ENCODE results near the gene KITLG.
"Not testable (repeated sequence)": the region's sequence is repeated elsewhere in the genome, so short reads cannot be mapped to it uniquely, and the experiment has no call there.

Gene KITLG, protein sequence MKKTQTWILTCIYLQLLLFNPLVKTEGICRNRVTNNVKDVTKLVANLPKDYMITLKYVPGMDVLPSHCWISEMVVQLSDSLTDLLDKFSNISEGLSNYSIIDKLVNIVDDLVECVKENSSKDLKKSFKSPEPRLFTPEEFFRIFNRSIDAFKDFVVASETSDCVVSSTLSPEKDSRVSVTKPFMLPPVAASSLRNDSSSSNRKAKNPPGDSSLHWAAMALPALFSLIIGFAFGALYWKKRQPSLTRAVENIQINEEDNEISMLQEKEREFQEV

DNA sequence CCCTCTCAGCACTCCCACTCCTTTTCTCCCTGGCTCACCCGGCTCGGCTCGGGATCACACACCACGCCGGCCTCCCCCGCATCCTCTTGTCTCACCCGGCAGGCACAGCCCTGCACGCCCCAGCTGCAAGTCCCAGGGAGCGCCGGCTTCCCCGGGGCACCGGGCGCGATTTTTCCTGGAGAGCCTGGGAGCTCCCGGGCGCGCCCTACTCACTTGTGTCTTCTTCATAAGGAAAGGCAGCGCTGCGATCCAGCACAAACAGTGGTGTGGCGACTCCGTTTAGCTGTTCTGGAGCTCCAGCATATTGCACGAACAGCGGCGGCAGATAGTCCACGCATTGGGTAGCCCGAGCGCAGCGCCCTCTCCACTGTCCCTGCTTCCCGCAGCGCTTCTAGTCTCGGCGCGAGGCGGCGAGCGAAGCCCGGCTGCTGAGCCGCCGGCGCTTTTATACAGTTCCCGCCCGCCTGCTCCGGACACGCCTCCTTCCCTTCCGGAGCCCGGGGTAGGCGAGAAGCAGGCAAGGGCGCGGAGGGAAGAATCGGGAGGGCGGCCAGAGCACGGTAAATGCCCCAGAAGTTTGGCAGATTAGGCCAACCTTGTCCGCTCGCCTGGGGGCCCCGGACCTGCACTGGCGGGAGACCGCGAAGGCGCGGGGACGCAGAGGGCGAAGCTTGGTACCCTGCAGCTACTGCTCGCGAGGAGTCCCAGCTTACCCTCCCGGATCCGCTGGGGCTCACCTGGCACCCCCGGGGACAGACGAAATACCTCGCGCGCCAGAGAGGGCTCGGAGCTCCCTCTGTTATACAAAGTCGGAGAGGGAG, at the start of gene KITLG:
TSS of gene KITLG (minus strand) at position 421 of the 821 bp plus-strand sequence. CDS start at position 228, 193 bp downstream.
- DNase-seq = no peak

DNA sequence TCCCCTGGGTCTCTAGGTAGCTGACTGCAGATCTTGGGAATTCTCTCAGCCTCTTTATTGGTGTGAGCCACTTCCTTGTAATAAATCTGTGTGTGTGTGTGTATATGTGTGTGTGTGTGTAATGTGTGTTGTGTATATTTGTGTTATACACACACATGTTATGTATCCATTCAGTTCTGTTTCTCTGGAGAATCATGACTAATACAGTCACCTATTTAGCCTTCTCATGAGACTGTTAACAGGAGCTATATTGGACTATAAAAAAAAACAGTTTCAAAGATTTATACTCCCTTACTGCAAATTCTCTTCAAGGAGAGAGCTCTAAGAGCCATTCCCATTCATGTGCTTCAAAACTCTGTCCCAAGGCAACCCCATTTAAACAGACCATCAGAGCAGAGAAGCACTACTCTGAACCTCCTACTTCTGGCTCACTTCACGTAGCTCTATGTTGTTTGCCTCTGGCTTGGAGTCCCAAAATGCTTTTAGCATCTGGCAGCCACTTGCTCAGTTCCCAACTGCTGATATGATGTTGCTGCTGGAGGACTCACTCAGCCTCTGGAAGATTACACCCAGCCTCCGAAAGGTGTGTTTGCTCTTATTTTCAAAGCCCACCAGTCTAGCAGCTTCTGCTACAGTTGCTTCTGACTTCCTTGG, 48.7 kb upstream of the KITLG start:
- no peak for DNase-seq

DNA sequence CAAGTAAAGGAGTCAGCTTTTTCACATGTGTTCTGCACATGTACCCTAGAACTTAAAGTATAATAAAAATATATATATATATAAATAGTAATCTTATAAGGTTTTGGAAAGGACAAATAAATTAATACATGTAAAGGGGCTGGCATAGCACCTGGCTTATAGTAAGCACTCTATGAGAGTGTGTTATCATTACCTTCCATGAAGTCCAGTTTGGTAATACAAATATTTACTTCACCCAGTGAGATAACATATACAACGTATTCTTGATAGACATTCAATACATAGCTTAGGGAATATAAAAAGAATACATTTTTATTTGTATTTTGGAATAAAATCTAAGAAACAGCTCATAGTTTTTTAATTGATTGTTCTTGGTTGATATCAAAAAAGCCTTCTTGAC, 47.8 kb upstream of the KITLG start:
- DNase-seq = not testable (repeated sequence)

DNA sequence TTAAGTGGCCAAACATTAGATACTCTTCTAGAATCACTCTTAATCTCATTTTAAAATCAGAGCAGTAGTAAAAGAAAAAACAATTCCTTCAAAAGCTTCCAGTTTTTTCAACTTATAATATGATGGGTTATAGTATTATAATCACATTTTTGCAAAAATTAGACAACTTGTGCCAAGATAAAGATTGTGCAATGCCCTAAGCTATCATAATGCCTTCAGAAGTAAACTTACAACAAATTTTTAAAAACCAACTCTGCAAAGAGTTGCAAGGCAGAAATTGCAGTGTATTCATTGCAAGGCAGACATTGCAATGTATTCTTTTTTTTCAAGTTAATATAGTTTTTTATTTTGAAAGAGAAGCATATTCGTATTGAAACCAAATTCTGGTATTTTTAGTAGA, 47.2 kb upstream of the KITLG start:
- DNase-seq = no peak

DNA sequence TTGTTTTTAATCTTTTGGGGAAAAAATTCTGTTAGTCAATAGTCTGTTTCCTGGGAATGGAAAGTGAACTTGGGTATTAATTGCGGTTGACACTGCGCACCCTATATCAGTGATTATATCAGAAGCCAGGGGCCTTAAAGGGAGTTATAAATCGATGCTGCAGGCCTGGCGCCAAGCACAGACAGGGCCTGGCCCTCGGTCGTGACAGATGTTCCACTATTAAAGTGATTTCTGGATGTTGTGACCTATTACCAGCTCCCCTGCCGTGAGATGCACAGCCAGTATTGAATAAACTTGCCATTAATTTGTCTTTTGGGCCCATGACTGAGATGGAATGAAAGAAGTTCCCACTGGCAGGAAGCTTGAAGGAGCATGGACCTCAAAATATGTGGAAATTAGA, 45.1 kb upstream of the KITLG start:
- DNase-seq = no peak

DNA sequence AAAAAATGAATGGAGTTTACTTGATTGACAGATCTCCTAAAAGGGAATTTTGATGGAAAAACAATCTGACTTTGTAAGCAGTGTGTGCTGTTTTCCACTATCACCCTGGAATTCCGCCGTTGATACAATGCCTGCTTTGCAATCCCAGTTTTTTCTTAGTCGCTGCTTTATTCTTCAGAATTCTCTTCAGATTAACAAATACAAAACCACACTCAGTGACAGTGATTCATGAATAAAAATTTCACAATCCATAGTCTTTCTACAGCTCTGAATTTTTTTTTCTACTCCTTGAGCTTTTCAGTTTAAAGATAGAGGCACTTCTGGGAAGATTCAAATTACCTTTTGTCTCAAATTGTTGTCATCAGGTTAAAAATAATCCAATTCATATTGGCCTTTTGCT, 44.6 kb upstream of the KITLG start:
- DNase-seq = no peak

DNA sequence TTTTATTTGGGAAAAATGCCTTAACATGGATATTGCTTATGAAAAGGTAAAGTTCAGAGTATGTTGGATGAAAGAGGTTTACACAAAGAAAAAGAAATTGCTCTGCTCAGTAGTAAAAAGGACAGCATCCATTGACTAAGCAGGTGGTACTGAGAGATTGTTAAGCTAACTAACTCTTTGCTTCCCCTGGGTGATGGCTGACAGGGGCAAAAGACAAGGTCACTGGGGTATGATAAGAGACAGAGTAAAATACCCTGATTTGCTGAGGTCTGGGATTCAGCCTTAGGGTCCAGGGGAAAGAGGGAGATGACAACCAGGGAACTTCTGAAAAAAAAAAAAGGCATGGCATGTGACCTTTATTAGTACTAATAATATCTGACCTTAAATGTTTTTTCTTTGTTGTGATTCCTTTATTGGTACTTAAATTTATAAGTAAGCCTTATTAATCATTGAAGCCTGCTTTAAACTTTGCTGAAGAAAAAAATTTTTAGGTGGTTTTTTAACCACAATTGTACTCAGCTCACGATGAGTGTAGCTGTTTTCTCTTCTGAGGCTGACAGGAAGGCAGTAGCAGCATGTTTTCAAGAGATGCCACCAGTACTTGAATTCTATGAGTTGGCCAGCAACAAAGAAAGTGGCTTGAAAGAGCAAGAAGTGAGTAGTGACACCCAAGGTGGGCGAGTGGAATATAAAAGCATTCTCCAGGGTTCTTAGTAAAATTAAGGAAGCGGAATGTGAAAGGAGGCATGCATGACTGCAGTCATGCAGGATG, 43.7 kb upstream of the KITLG start:
- DNase-seq = no peak

DNA sequence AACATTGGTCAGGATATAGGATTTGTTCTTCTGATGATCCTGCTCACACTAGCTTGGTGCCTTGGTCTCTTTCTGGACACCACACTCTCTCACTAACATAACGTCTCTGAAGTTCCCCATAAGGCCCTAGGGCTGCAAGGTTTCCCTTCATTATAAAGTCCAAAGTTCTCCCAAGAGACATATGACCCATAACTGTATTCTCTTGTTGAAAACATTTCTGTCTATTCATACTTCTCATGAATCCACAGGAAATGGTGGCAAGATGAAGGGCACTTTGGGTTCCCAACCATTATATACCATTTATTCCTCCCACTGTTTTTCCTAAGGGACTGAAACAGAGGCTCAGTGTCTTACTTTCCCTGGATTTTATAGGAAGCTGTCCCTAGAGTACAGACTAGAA, 37.1 kb upstream of the KITLG start:
- DNase-seq = no peak

DNA sequence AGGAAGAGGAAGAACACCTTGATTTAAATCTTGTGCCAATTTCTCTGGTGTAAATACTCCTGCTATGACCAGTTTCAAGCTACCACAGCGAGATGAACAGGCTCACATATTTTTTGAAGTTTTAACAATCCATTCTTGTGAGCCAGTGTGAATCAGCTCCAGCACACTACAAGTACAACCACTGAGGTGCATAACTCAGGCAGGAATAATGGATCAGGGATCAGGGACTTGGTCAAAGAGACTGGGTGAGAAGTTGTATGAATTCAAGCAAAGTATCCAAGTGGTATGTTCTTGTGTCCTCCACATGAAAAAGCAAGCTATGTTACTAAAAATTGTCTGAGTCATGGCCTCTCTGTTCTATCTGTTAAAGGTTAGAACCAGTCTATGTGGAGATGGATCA, 35.2 kb upstream of the KITLG start:
- no peak for DNase-seq

DNA sequence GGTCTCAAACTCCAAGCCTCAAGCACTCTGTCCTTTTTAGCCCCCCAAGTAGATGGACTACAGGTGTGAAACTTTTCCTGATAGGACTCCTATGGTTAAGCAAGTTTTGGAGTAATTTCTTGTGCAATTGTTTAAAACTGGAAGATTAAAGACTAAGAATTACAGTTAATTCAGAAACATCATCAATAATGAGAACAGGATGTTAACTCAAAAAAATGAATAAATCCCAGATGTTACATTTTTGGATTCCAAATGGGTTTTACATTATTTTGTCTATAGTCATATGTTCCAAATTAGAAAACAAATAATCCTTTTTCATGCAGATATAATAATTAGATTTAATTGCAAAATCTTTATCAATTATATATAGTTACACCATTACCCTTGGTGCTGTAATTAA, 24.4 kb upstream of the KITLG start:
- DNase-seq = no peak

DNA sequence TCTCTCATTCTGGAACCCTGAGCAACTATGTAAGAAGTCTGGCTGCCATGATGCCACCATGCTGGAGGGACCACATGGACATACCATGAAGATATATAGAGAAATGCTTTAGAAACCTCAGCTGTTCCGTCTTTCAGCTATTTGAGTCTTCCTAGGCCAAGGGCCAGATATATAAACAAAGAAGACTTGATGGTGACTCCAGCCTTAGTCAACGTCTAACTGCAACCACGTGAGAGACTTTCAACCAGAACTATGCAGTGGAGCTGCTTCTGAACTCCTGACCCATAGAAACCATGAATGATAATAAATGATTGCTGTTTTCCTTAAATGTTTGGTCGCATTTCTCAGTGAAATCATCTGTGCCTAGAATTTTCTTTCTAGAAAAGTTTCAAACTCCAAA, 20.0 kb upstream of the KITLG start:
- no peak for DNase-seq

DNA sequence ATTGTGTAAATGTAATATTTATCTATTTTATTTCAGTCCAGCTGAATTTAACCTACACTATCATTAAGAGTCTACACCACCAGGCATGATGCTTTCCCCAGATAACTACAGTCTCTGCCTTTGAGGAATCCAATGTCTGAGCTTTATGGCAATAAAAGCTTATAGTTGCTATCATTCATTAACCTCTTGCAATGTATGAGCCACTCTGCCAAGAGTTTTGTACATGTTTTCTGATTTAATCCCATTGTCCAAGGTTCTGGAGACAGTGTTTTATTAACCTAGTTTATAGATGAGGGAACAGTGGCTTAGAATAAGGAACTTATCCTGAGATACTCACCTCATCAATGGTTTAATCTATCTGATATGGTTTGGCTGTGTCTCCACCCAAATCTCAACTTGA, 17.1 kb upstream of the KITLG start:
- no peak for DNase-seq

DNA sequence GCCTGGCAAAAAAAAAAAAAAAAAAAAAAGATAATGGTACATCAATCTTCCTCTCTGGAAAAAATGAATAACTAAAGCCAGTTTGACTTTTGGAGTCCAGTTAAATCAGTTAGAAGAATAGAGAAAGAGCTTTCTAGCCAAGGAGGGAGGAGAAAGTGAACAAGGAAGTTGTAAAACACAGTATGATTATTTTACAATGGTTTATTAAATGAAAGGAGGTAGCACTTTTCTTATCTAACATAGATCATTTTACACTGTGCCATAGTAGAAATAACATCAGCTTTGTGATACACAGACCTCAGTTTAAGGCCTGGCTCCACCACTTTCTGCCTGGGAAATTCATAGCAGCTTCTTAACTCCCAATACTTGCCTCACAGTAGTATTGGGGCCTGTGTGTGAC, 15.4 kb upstream of the KITLG start:
- no peak for DNase-seq

DNA sequence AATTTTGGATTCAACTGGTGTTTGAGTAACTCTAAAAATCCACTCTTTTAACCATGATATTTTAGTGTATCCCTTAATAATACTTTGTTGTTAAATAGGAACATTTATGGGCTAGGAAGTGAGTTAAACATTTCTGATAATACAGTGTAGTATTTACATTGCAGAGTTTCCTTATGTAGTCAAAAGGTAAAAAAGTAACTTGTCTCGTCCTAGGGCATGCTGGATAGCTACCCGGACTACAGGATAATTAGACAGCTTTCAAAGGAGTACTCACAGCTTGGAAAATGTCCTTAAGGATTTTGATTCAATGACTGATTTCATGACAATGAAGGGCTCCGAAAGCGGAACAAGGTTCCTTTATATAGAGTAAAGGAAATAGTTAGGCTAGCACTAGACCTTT, 14.5 kb upstream of the KITLG start:
- no peak for DNase-seq

DNA sequence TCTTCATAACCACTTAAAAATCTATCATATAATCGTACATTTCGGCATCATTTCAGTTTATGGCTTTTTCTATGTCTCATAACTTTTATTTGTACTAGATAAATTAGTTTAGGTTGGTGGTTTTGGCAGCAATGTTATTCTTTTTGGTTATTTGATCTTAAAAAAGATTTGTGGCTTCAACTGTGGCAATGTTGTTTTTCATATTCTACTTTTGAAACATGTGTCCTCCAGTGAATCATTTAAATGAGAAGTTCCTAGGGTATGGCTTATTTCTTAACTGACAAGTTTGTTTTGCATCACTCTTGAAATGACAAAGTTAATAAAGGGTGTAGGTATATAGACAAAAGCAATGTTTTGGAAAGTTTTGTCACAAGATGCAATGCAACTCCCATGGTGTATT, 11.1 kb upstream of the KITLG start:
- no peak for DNase-seq

DNA sequence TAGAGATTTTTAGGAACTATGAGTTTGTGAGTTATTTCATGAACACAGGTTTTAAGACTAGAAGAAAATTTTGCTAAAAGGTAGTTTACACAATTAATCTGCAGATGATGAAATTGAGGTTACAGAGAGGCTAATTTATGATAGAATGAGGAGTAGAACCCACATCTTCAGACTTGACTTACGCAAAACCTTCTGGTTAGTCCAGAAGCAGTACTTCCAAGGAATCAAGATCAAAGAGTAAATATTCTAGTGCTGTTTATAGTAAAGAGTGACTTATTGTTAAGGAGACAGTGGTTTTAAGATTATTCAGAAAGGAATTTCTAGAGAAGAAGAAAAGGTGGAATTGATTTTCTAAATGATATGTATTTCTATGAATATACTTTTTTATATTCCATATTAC, 10.6 kb upstream of the KITLG start:
- no peak for DNase-seq

DNA sequence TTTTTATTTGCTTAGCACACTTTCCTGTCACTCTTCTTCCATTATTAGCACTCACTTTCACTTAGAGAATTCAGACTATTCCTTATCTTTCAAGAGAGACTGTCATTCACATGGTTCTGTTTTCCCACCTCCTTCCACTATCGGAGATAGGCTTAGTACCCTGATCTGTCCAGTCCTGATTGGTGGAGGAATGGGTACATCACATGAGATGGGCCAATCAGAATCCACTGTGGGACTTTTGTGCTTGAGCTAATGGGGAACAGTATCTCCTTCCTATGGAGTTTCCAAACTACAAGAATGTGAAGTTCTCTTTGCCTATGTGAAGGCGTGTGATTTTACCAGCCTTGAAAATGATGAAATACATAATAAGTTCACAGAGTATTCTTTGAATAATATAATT, 4.8 kb upstream of the KITLG start:
- no peak for DNase-seq

DNA sequence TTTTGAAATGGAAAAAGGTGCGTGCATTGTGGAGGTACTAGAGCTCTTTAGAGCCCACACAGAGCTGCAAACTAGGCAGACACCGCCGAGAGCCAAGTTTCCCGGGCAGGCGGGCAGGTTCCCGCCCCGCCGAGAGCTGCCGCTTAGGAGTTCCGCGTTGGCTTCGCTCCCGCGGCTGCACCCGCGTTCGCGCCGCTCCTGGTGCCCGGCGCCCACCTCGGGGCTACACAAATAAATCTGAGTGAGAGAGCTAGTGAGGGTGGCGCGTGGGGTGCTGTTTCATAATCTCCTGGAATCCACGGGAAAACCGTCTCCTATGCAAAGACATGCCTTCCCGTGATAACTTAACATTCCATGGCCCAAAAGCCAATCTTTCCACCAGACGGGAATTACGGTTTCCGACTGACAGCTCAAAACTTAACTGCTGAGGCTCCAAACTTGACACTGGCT, 645 bp downstream of the KITLG start:
- no peak for DNase-seq

DNA sequence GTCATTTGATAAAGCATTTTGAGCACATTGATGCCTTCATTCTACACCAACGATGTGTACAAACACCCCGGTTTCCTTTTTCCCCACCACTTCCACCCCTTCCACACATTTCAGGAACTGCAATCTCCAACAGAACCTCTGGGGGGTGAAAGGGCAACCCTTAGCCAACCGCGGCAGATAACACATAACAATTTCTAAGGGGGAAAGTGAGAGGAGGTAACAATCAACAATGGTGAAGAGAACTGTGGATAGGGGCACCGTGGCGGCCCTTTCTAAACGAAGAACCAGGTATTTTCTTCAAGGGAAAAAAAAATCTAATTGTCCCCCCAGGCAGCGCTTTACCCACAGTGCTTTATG, 1.1 kb downstream of the KITLG start:
- DNase-seq = no peak

DNA sequence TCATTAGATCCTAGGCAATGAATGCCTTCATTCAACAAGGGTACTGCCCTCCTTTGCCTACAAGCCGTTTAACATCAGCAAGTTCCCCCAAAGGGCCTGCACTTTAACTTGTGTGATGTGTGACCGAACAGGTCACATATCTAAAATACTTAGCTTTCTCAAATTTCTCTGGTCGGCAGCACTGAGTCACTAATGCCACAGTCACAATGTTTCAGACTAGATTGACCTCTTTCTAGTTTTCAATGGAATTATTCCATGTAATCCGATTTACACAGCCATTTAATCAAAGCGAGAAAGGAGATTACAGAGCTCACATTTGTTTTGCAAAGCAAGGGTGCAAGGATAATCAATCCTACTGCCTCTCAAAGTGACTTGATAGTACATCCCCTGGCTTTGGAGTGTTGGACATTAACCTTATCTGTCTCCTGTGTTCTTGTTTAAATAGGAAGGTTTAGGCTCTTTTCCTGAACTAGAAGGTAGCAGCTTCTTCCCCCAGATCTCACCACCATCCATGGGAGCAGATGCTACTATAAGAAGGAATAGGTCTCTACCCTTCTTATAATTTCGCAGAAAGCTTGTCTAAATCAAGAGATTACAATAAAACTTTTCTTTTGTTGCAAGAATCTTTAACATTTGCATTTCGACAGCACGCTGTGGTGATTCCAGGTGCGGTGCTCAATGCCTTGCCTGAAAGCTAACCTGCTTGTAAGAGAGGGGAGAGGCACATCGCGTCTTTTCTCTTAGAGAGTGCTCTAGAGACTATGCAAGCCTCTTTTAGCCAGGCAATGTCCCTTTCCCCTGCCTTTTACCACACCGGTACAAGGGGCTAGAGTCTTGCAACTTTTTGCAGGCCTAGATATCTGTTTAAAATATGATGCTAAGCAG, 1.8 kb downstream of the KITLG start:
- no peak for DNase-seq

DNA sequence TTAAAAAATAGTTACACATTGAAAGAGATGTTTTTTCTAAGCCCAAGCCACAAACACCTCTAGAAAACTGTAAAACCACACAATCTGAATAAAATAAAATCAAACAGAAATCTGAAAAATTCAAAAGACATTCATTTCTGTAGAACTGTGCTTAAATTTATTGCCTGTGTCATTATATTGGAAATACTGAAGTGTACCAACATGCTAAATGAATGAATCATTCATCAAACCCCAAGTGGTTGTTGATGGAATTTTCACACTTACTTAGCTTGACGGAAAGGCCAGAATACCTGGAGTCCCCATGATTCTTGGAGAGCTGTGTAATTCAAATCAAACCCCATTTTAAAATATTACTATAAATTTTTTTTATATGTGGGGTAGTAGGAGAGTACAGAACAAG, 2.7 kb downstream of the KITLG start:
- no peak for DNase-seq

DNA sequence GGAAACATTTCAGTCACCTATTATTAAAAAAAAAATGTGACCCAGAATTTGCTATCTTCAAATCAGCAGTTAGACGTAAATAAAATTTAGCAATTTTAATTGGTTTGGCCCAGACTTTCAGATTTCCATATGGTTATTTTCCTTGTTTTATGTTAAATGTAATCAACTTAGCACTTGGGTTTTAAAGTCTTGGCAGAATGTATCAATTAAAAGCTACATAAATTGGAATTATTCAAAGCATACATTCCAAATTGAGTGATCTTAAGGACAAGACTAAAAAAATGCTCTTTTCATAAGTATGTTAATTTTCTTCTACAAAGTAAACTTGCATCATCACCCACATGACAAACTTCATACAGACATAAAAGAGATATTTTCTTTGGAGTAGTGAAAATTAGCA, 3.4 kb downstream of the KITLG start:
- no peak for DNase-seq
